Duodenal mucosa (tissue), 2 donors: ENCODE data around the gene MAMSTR.

Source experiments
- H3K27ac ChIP-seq: one replicate; pipeline ENCODE4 v1.7.0; 2013; ENCODE audit warnings: low read depth, low read length
- H3K27me3 ChIP-seq, 2 donors: one replicate each; pipeline ENCODE4 v1.7.0; 2013; ENCODE audit warnings: low read length in 2 of 2, control low read depth in 1 of 2; ENCODE audit not compliant: insufficient read depth in 2 of 2, control insufficient read depth in 1 of 2
- H3K36me3 ChIP-seq, 2 donors: one replicate each; pipeline ENCODE4 v1.7.0; 2013; ENCODE audit warnings: low read length in 2 of 2, control low read depth in 1 of 2; ENCODE audit not compliant: insufficient read depth in 2 of 2, control insufficient read depth in 1 of 2
- H3K4me1 ChIP-seq, 2 donors: one replicate each; pipeline ENCODE4 v1.7.0; 2013; ENCODE audit warnings: low read length in 2 of 2, control low read depth in 1 of 2; ENCODE audit not compliant: insufficient read depth in 2 of 2, control insufficient read depth in 1 of 2
- H3K4me3 ChIP-seq, 2 donors: one replicate each; pipeline ENCODE4 v1.7.0; 2013; ENCODE audit warnings: low read length in 2 of 2, low read depth in 1 of 2
- H3K9ac ChIP-seq, 2 donors: one replicate each; pipeline ENCODE4 v1.7.0; 2013; ENCODE audit warnings: low read length in 2 of 2, low read depth in 1 of 2
- H3K9me3 ChIP-seq, 2 donors: one replicate each; pipeline ENCODE4 v1.7.0; 2013; ENCODE audit warnings: low read length in 2 of 2, control low read depth in 1 of 2; ENCODE audit not compliant: control insufficient read depth in 1 of 2

MAMSTR gene

GRCh38 chr19:48665786-48666185 lies 53.7 kb downstream of the MAMSTR start:
- Histone ChIP-seq H3K4me1 (peaks cover 6 to 8% of the 10 kb centered on the region in 2 donors), H3K9ac (no peak overlapping the region), H3K9me3 (no peaks in the 10 kb centered on the region), H3K4me3 (no peak overlapping the region), H3K27ac (no peak overlapping the region), H3K27me3 (no peaks in the 10 kb centered on the region), H3K36me3 (no peaks in the 10 kb centered on the region)

GRCh38 chr19:48664476-48664875 lies 55.0 kb downstream of the MAMSTR start:
- Histone ChIP-seq H3K4me1 (peaks cover 8 to 9% of the 10 kb centered on the region in 2 donors), H3K27ac (no peak overlapping the region), H3K9me3 (no peaks in the 10 kb centered on the region), H3K4me3 (no peak overlapping the region), H3K36me3 (no peaks in the 10 kb centered on the region), H3K9ac (no peak overlapping the region), H3K27me3 (no peaks in the 10 kb centered on the region)

- Histone ChIP-seq H3K4me1 (peaks cover 8 to 9% of the 10 kb centered on the region in 2 donors), H3K27ac (no peak overlapping the region), H3K9me3 (no peaks in the 10 kb centered on the region), H3K9ac (no peak overlapping the region), H3K27me3 (no peaks in the 10 kb centered on the region), H3K4me3 (no peak overlapping the region), H3K36me3 (no peaks in the 10 kb centered on the region)
Observed at GRCh38 chr19:48663667-48664066, 55.9 kb downstream of the MAMSTR start.
